Natural killer cell (primary cell): ENCODE data around the gene SLC12A5. TPM values are rescaled to one million over a fixed set of nuclear protein-coding genes. Genes with fewer than 3 reads are reported as not detected.
"Not testable (repeated sequence)": the region's sequence is repeated elsewhere in the genome, so short reads cannot be mapped to it uniquely, and the experiment has no call there.

Experiments used
- ATAC-seq, 3 donors: fragments of 150-1000 bp in 2 of 3; fragments of 200-7000 bp in 1 of 3; cut with Tn5 transposase; 1 replicate in 1 of 3; 2 replicates in 2 of 3; pipeline ENCODE4 v1.10.0; 2021; ENCODE audit warnings: mild to moderate bottlenecking in 2 of 3, moderate library complexity in 2 of 3
- DNase-seq, 2 donors: peaks; one replicate each; pipeline versions ENCODE4 v3.0.0 to v3.0.0-alpha.2; 2013 to 2021; ENCODE audit warnings: mixed read lengths in 1 of 2
- H3K27ac ChIP-seq: one replicate; pipeline ENCODE4 v1.5.1; 2013; ENCODE audit warnings: mild to moderate bottlenecking, low read length
- H3K27me3 ChIP-seq: one replicate; pipeline ENCODE4 v1.6.1; 2013; ENCODE audit warnings: low read length; ENCODE audit not compliant: control insufficient read depth, insufficient read depth
- H3K36me3 ChIP-seq: one replicate; pipeline ENCODE4 v1.6.1; 2013; ENCODE audit warnings: low read length; ENCODE audit not compliant: control insufficient read depth, insufficient read depth
- H3K4me1 ChIP-seq: one replicate; pipeline ENCODE4 v1.6.1; 2013; ENCODE audit warnings: low read length; ENCODE audit not compliant: control insufficient read depth, insufficient read depth
- H3K4me3 ChIP-seq: one replicate; pipeline ENCODE4 v1.5.1; 2013; ENCODE audit warnings: low read length
- H3K9me3 ChIP-seq: one replicate; pipeline ENCODE4 v1.6.1; 2013; ENCODE audit warnings: low read length; ENCODE audit not compliant: control insufficient read depth, insufficient read depth
- H3K27ac Mint-ChIP-seq, 2 donors: one replicate each; pipeline ENCODE4 v1.8.0; 2022; ENCODE audit warnings: mild to moderate bottlenecking in 2 of 2, mixed read lengths in 2 of 2, moderate library complexity in 1 of 2
- H3K27me3 Mint-ChIP-seq, 2 donors: one replicate each; pipeline ENCODE4 v1.8.0; 2022; ENCODE audit warnings: low read depth in 2 of 2, mixed read lengths in 2 of 2
- H3K36me3 Mint-ChIP-seq: one replicate; pipeline ENCODE4 v1.8.0; 2022; ENCODE audit warnings: mixed read lengths
- H3K4me1 Mint-ChIP-seq, 2 donors: one replicate each; pipeline ENCODE4 v1.8.0; 2022; ENCODE audit warnings: mixed read lengths in 2 of 2
- H3K4me3 Mint-ChIP-seq: one replicate; pipeline ENCODE4 v1.8.0; 2022; ENCODE audit warnings: mild to moderate bottlenecking, moderate library complexity, mixed read lengths
- H3K9me3 Mint-ChIP-seq, 2 donors: one replicate each; pipeline ENCODE4 v1.8.0; 2022; ENCODE audit warnings: mixed read lengths in 2 of 2
- WGBS: methylation state at CpG from one replicate; pipeline ENCODE4 v1.1.7; 2013; ENCODE audit warnings: missing lambda C conversion rate; ENCODE audit not compliant: insufficient coverage; 5-methylcytosine and 5-hydroxymethylcytosine counted together
- intact Hi-C: fragments of 100-400 bp; cut with micrococcal nuclease; formaldehyde crosslinking; loops from one replicate; pipeline ENCODE4 v1.14.2; 2022
- total RNA-seq, 4 donors: library from RNA; stranded (reverse); fragments of 120-200 nt in 1 of 4; gene quantifications; one replicate each; pipeline versions ENCODE4 v1.2.3 to v1.2.4, GENCODE V29; 2013 to 2022
- TF ChIP-seq, protein P1 (sequence below): fragments of 200-600 bp; IDR thresholded peaks from one replicate; pipeline ENCODE4 v1.8.0; 2022; ENCODE audit warnings: antibody characterized with exemption

Gene SLC12A5
- total RNA-seq, 3 donors from 2014 or later (not counting 1 experiment from before 2014, with no cell fraction given), result 0.85 TPM; not detected in 2

DNA sequence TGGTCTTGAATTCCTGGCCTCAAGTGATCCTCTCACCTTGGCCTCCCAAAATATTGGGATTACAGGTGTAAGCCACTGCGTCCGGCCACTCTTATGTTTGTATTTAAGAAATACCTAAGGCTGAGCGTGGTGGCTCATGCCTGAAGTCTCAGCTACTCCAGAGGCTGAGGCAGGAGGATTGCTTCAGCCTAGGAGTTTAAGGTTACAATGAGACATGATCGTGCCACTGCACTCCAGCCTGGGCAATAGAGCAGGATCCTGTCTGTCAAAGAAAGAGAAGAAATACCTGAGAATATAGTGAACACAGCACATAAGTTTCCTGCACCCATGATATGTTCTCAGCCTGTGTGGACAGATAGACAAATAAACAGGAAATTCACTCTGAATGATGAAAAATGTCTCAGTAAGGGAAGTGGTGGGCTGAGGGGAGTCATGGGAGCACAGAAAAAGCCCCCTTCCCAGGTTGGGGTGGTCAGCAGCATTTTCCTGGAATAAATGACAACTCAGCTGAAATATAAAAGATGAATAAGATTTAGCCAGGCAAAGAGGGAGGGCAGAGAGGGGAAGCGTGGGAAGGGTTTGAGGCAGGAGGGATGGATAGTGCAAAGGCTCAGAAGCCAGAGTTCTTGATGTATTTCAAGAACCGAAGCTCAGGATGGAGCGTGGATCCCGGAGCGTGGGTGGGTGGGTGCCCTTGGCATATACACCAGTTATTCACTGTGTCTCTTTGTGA lies 34.1 kb upstream of the SLC12A5 start:
- Mint-ChIP-seq H3K36me3 (no peaks in the 10 kb centered on the region), H3K27ac (no peak overlapping the region), H3K9me3 (no peaks in the 10 kb centered on the region), H3K4me1 (peaks cover 8 to 33% of the 10 kb centered on the region in 2 donors), H3K4me3 (no peak overlapping the region), H3K27me3 (peaks cover 10 to 17% of the 10 kb centered on the region in 2 donors)
- Histone ChIP-seq H3K4me1 (peaks cover 31% of the 10 kb centered on the region), H3K9me3 (no peaks in the 10 kb centered on the region), H3K4me3 (no peak overlapping the region), H3K27me3 (no peaks in the 10 kb centered on the region), H3K27ac (no peak overlapping the region), H3K36me3 (no peaks in the 10 kb centered on the region)
- TF ChIP-seq, protein P1, sequence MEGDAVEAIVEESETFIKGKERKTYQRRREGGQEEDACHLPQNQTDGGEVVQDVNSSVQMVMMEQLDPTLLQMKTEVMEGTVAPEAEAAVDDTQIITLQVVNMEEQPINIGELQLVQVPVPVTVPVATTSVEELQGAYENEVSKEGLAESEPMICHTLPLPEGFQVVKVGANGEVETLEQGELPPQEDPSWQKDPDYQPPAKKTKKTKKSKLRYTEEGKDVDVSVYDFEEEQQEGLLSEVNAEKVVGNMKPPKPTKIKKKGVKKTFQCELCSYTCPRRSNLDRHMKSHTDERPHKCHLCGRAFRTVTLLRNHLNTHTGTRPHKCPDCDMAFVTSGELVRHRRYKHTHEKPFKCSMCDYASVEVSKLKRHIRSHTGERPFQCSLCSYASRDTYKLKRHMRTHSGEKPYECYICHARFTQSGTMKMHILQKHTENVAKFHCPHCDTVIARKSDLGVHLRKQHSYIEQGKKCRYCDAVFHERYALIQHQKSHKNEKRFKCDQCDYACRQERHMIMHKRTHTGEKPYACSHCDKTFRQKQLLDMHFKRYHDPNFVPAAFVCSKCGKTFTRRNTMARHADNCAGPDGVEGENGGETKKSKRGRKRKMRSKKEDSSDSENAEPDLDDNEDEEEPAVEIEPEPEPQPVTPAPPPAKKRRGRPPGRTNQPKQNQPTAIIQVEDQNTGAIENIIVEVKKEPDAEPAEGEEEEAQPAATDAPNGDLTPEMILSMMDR, result no peak
- no peak for DNase-seq
- ATAC-seq, result no peak
- WGBS, result 77% methylated on average over 9 of the region's 9 CpGs
- intact Hi-C loops, result no loop called here

DNA sequence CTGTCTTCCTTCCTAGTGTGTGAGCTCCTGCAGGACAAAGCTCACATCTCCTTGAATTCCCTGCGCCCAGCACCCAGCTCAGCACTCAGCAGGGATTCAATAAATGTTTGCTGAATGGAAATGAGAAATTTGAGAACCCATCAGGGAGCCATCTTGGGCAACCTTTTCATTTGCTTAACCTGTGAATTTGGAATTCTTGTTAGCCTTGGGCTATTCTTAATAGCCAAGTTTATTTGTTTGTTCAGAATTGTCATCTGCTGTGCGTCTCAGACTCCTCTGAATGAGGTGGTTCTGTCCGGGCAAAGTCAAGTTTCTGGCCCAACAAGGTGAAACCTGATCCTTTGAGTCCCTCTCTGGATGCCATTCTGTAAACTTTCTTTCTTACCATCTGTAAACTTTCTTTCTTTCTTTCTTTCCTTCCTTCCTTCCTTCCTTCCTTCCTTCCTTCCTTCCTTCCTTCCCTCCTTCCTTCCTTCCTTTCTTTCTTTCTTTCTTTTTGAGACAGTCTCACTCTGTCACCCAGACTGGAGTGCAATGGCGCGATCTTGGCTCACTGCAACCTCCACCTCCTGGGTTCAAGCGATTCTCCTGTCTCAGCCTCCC lies 33.4 kb upstream of the SLC12A5 start:
- DNase-seq, H3K36me3 ChIP-seq, H3K27ac Mint-ChIP-seq, H3K27me3 ChIP-seq, H3K4me3 Mint-ChIP-seq, H3K27ac ChIP-seq, H3K9me3 Mint-ChIP-seq, intact Hi-C loops, ATAC-seq, H3K36me3 Mint-ChIP-seq, H3K9me3 ChIP-seq, H3K4me3 ChIP-seq: not testable (repeated sequence)
- H3K4me1 ChIP-seq, result peaks cover 38% of the 10 kb centered on the region
- peaks cover 10 to 21% of the 10 kb centered on the region in 2 donors for H3K27me3 Mint-ChIP-seq
- 96% methylated on average over 6 of the region's 6 CpGs for WGBS
- H3K4me1 Mint-ChIP-seq, result peaks cover 11 to 36% of the 10 kb centered on the region in 2 donors

DNA sequence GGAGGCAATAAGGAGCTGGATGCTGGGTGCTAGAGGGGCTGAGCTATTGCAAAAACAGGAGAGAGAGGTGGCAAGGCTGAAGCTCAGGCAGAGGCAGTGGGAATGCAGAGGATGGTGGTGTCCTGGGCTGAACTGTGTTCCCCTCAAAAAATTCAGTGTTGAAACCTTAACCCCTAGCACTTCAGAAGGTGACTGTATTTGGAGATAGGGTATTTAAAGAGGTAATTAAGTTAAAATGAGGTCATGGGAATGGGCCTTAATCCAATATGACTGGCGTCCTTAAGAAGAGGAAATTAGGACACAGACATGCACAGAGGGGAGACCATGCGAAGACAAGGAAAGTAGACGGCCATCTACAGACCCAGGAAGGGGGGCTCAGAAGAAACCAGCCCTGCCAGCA lies 31.8 kb upstream of the SLC12A5 start:
- no peaks in the 10 kb centered on the region for H3K27me3 ChIP-seq
- H3K4me3 ChIP-seq, result no peak overlapping the region
- H3K4me1 Mint-ChIP-seq, result peaks cover 13 to 32% of the 10 kb centered on the region in 2 donors
- peaks cover 32% of the 10 kb centered on the region for H3K4me1 ChIP-seq
- H3K36me3 Mint-ChIP-seq, result no peaks in the 10 kb centered on the region
- no peaks in the 10 kb centered on the region for H3K9me3 ChIP-seq
- peaks cover 10 to 19% of the 10 kb centered on the region in 2 donors for H3K27me3 Mint-ChIP-seq
- intact Hi-C loops, result no loop called here
- ATAC-seq (no peak), DNase-seq (no peak)
- H3K9me3 Mint-ChIP-seq, result no peaks in the 10 kb centered on the region
- H3K27ac Mint-ChIP-seq, result no peak overlapping the region
- WGBS, result 85% methylated on average over 3 of the region's 3 CpGs
- H3K4me3 Mint-ChIP-seq, result no peak overlapping the region
- no peak overlapping the region for H3K27ac ChIP-seq
- no peaks in the 10 kb centered on the region for H3K36me3 ChIP-seq
- TF ChIP-seq, protein P1, result no peak

DNA sequence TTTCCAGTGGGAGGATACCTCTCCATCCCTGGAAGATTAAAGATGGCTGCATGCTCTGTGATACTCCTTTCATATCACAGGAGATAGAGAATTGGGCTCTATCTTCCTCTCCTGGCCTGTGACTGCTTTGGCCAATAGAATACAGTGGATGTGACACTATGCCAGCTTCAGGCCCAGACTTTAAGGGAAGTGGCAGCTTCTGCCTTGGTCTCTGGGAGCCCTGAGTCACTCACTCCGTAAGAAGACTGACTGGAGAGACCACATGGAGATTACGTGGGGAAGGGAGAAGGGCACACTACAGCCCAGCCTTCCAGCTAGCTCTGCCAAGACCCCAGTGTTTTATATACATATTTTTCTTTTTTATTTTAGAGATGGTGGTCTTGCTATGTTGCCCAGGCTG lies 30.7 kb upstream of the SLC12A5 start:
- H3K4me1 Mint-ChIP-seq, result peaks cover 13 to 26% of the 10 kb centered on the region in 2 donors
- no peak overlapping the region for H3K4me3 Mint-ChIP-seq
- Histone ChIP-seq H3K4me1 (peaks cover 31% of the 10 kb centered on the region), H3K27ac (no peak overlapping the region), H3K9me3 (no peaks in the 10 kb centered on the region), H3K36me3 (no peaks in the 10 kb centered on the region), H3K4me3 (no peak overlapping the region), H3K27me3 (no peaks in the 10 kb centered on the region)
- peaks cover 10 to 21% of the 10 kb centered on the region in 2 donors for H3K27me3 Mint-ChIP-seq
- intact Hi-C loops, result no loop called here
- ATAC-seq (peak; percentile 40 to 72 (median 50)), DNase-seq (peak in 1 of 2 donors; percentile 23)
- WGBS, result 50% methylated on average over 1 of the region's 2 CpGs
- TF ChIP-seq, protein P1, result no peak
- no peaks in the 10 kb centered on the region for H3K36me3 Mint-ChIP-seq
- no peaks in the 10 kb centered on the region for H3K9me3 Mint-ChIP-seq
- peak overlapping the region in 1 of 2 donors; percentile 74 for H3K27ac Mint-ChIP-seq
